K562 (cell line): ENCODE results near the gene GNG7. TPM values are rescaled to one million over a fixed set of nuclear protein-coding genes. Genes with fewer than 3 reads are reported as not detected.

Source experiments
- ARNT ChIP-seq, 2 experiments: fragments of 450-650 bp; IDR thresholded peaks; 2 replicates each; pipeline ENCODE4 v1.6.1; 2016; ENCODE audit warnings: mild to moderate bottlenecking in 1 of 2
- BDP1 ChIP-seq: IDR thresholded peaks from 3 replicates; pipeline ENCODE4 v1.6.1; 2011; ENCODE audit not compliant: insufficient read length, insufficient read depth
- CAMTA2 ChIP-seq: fragments of 250-450 bp; sonication (Bioruptor Pico); conservative IDR thresholded peaks from 2 replicates; pipeline ENCODE4 v1.5.1; 2022
- CBFA2T2 ChIP-seq: fragments of 450-650 bp; conservative IDR thresholded peaks from 2 replicates; pipeline ENCODE4 v1.6.1; 2017; ENCODE audit warnings: mild to moderate bottlenecking
- CEBPZ ChIP-seq: fragments of 150-350 bp; IDR thresholded peaks from 2 replicates; pipeline ENCODE4 v1.6.1; 2014; ENCODE audit warnings: low read depth, mild to moderate bottlenecking, low read length, borderline replicate concordance
- CREM ChIP-seq: IDR thresholded peaks from 2 replicates; pipeline ENCODE4 v1.6.1; 2014; ENCODE audit warnings: antibody characterized with exemption, low read depth
- E2F3 ChIP-seq: fragments of 250-450 bp; sonication (Bioruptor Pico); IDR thresholded peaks from 2 replicates; pipeline ENCODE4 v1.4.0; 2020; ENCODE audit warnings: mild to moderate bottlenecking
- ELF1 ChIP-seq: fragments of 200-800 bp; sonication (Bioruptor generic); IDR thresholded peaks from 2 replicates; pipeline ENCODE4 v1.6.1; 2016; ENCODE audit warnings: missing genetic modification characterization, missing compliant biosample characterization
- ELK3 ChIP-seq: fragments of 450-650 bp; formaldehyde crosslinking; IDR thresholded peaks from 2 replicates; pipeline ENCODE4 v1.4.0; 2020; ENCODE audit warnings: mild to moderate bottlenecking
- ESRRB ChIP-seq: fragments of 250-450 bp; sonication (Bioruptor Pico); IDR thresholded peaks from 2 replicates; pipeline ENCODE4 v1.5.0; 2020; ENCODE audit warnings: mild to moderate bottlenecking, moderate library complexity, borderline replicate concordance
- FOS ChIP-seq: IDR thresholded peaks from 3 replicates; pipeline ENCODE4 v1.6.1; 2011; ENCODE audit not compliant: insufficient read length; ENCODE audit errors: extremely low read depth
- FOSL1 ChIP-seq: fragments of 200-800 bp; sonication (Bioruptor generic); conservative IDR thresholded peaks from 2 replicates; pipeline ENCODE4 v1.6.1; 2016; ENCODE audit warnings: missing genetic modification characterization, missing compliant biosample characterization
- NCOA2 ChIP-seq, 2 experiments: fragments of 450-650 bp; IDR thresholded peaks; 2 replicates each; pipeline ENCODE4 v1.6.1; 2018; ENCODE audit warnings: mild to moderate bottlenecking in 2 of 2, moderate library complexity in 1 of 2; ENCODE audit not compliant: partially characterized antibody in 2 of 2
- NKRF ChIP-seq: fragments of 450-650 bp; IDR thresholded peaks from 2 replicates; pipeline ENCODE4 v1.6.1; 2016; ENCODE audit warnings: borderline replicate concordance
- PTTG1 ChIP-seq: fragments of 450-650 bp; IDR thresholded peaks from 2 replicates; pipeline ENCODE4 v1.6.1; 2016; ENCODE audit warnings: low read depth, mild to moderate bottlenecking, missing genetic modification characterization, missing compliant biosample characterization
- RBM25 ChIP-seq: fragments of 200-400 bp; formaldehyde crosslinking; IDR thresholded peaks from 2 replicates; pipeline ENCODE4 v1.6.1; 2018; ENCODE audit warnings: low read length, low read depth, moderate library complexity; ENCODE audit not compliant: severe bottlenecking
- TCF3 ChIP-seq: sonication (generic); formaldehyde crosslinking; IDR thresholded peaks from 2 replicates; pipeline ENCODE4 v1.4.0; 2020; ENCODE audit warnings: mild to moderate bottlenecking, missing genetic modification reagents
- TCFL5 ChIP-seq: fragments of 250-450 bp; sonication (Bioruptor Pico); conservative IDR thresholded peaks from 2 replicates; pipeline ENCODE4 v1.6.1; 2021; ENCODE audit warnings: mild to moderate bottlenecking, moderate library complexity, matching md5 sums
- ZC3H11A ChIP-seq: IDR thresholded peaks from 2 replicates; pipeline ENCODE4 v1.6.1; 2012; ENCODE audit warnings: low read depth, low read length, improper control_type of control experiment
- ZNF212 ChIP-seq: fragments of 450-650 bp; formaldehyde crosslinking; IDR thresholded peaks from 2 replicates; pipeline ENCODE4 v1.4.0; 2020; ENCODE audit warnings: mild to moderate bottlenecking
- ZNF668 ChIP-seq: fragments of 250-450 bp; sonication (Bioruptor Pico); IDR thresholded peaks from 2 replicates; pipeline ENCODE4 v1.8.0; 2022; ENCODE audit warnings: mild to moderate bottlenecking, inconsistent platforms
- polyA plus RNA-seq, 8 experiments: library from polyadenylated mRNA; depleted of rRNA in 4 of 8; stranded (reverse) in 5 of 8; unstranded in 3 of 8; fragments of >200 nt; fragmentation: Nextera tagmentation in 2 of 8; fragmentation: Illumina TruSeq in 1 of 8; extraction: Ambion mirVana in 2 of 8; extraction: Trizol in 1 of 8; gene quantifications; 2 replicates each; pipeline versions ENCODE4 v1.2.1 to v1.2.3, GENCODE V29; 2011 to 2014; ENCODE audit warnings: inconsistent platforms in 1 of 8, missing spikeins in 1 of 8
- total RNA-seq, 7 experiments: library from RNA; depleted of rRNA in 6 of 7; stranded (reverse); fragments of >200 nt in 6 of 7; fragmentation: Illumina TruSeq in 2 of 7; extraction: Trizol in 2 of 7; gene quantifications; 2 replicates each; pipeline versions ENCODE4 v1.2.1 to v1.2.3, GENCODE V29; 2011 to 2021; ENCODE audit warnings: low replicate concordance in 1 of 7
- TF ChIP-seq, protein P1 (sequence below): fragments of 450-650 bp; formaldehyde crosslinking; IDR thresholded peaks from 2 replicates; pipeline ENCODE4 v1.4.0; 2022; ENCODE audit warnings: mild to moderate bottlenecking, moderate library complexity

Gene GNG7
- total and polyA plus RNA-seq, 9 of the 15 experiments (the other 6 are each of a cell fraction or from before 2014, with no cell fraction given): 0.01 to 0.20 (median 0.06) TPM; not detected in 1

- no peak for TF ChIP-seq CAMTA2 (CRISPR knock-in tag)
- TF ChIP-seq NKRF: no peak
- TF ChIP-seq ZNF212 (CRISPR knock-in tag): no peak
- TF ChIP-seq TCF3: peak; percentile 28; the same call in 1 of the 2 replicates
- peak; percentile 66 for TF ChIP-seq FOSL1
- TF ChIP-seq CREM: peak; percentile 31; the same call in 1 of the 2 replicates
- no peak for TF ChIP-seq ZNF668 (CRISPR knock-in tag)
- TF ChIP-seq PTTG1 (tag): no peak
- TF ChIP-seq, protein P1, sequence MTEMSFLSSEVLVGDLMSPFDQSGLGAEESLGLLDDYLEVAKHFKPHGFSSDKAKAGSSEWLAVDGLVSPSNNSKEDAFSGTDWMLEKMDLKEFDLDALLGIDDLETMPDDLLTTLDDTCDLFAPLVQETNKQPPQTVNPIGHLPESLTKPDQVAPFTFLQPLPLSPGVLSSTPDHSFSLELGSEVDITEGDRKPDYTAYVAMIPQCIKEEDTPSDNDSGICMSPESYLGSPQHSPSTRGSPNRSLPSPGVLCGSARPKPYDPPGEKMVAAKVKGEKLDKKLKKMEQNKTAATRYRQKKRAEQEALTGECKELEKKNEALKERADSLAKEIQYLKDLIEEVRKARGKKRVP (CRISPR knock-in tag): no peak
- no peak for TF ChIP-seq ESRRB (CRISPR knock-in tag)
- no peak for TF ChIP-seq FOS
- peak; percentile 76 for TF ChIP-seq RBM25
- no peak for TF ChIP-seq ZC3H11A
- TF ChIP-seq NCOA2 (IDR thresholded peaks at IDR 0.05; ENCODE audit: partially characterized antibody in 2 of 2): no peak
- no peak for TF ChIP-seq TCFL5
- no peak for TF ChIP-seq E2F3 (CRISPR knock-in tag)
- no peak for TF ChIP-seq ELK3 (CRISPR knock-in tag)
- no peak; the same call in 1 of the 2 replicates for TF ChIP-seq ELF1
- TF ChIP-seq BDP1: no peak
- no peak for TF ChIP-seq ARNT (IDR thresholded peaks at IDR 0.05)
- no peak for TF ChIP-seq CBFA2T2
- no peak for TF ChIP-seq CEBPZ
Measured at GRCh38 chr19:2474232-2475017, 228.1 kb downstream of the GNG7 start (continued).
